GM21825 (cell line): ENCODE data around the gene COQ7.

Experiments
- ATAC-seq: cut with Tn5 transposase; IDR thresholded peaks from one replicate; pipeline ENCODE4 v1.9.1; 2021; ENCODE audit warnings: mild to moderate bottlenecking, moderate library complexity; ENCODE audit not compliant: unreplicated experiment

Gene COQ7

DNA sequence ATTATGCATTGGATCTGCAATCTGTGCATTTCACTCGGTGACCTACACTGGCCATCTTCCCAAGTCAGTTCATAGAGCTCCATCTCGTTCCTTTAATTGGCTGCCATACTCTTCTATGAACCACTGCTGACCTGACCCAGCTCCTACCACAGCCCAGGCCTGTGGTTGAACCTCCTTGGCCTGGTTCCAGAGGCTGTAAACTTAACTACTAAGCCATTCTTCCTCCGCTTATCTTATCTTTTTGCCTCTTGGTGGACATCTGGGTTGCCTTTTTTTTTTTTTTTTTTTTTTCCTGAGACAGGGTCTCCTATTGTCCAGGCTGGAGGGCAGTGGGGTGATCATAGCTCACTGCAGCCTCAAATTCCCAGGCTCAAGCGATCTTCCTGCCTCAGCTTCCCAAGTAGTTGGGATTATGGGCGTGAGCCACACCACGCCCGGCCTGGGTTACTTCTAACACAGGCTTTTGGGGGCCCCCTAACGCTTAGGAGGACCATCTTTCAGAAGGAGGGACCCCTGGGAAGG, 18.3 kb downstream of the COQ7 start:
- no peak for ATAC-seq

DNA sequence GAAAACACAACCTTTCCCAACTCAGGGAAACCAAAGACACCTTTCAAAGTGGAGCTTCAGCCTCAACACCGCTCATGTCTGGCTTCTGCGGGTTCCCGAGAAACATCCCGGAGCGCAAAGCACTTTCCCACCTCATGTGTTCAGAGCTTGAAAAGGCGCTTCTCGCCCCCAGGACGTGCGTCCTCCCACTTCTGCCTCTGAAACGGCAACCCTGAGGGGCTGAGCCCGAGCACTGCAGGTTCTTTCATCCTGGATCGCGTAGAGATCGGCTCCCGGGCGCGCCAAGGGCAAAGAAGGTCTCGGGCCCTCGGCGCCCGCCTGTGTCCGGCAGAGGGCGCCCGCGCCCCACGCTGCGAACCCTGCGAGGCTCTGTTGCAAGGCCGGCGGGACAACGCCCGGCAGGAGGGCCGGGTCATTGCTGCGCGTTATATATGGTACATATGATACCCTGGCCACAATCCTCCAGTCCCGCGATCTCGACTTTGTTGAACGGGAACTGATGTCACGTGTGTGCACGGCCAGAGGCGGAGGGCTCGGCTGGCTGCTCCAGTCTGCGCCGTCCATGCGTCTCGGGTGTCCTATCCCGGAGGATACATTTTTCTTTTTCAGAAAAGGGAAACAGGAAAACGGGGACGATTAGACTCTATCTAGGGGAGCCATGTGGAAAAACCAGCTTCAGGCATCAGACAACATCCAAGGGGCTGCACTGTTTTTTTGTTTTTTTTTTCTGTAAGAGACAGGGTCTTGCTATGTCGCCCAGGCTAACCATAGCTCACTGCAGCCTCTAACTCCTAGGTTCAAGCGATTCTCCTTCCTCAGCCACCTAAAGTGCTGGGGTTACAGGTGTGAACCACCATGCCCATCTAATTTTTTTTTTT, 19.1 kb downstream of the COQ7 start:
- peak; percentile 81 for ATAC-seq

DNA sequence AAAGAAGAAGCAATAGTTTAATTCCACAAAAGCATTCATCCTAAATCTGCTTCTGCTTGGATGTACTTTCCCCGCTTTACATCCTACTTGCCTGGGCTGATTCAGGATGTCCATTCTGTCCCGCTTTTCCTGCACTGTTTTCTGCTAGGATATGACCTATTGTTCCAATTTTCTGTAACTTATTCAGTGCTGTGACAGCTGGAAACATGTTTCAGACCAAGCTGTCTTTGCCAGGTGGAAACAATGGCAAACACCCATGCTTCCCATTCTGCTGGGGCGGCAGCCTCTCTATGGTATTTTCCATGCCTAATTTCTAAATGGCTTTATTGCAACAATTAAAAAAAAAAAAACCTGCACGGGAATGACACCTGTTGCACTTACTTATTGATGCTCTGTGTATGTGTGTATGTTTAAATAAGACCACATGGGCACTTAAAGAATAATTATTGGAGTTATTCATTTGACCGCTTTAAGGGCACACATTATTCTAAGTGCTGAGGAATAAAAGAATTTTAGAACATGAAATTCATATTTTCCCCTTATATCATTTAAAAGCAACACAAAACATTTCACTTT, 21.0 kb downstream of the COQ7 start:
- ATAC-seq, result no peak

DNA sequence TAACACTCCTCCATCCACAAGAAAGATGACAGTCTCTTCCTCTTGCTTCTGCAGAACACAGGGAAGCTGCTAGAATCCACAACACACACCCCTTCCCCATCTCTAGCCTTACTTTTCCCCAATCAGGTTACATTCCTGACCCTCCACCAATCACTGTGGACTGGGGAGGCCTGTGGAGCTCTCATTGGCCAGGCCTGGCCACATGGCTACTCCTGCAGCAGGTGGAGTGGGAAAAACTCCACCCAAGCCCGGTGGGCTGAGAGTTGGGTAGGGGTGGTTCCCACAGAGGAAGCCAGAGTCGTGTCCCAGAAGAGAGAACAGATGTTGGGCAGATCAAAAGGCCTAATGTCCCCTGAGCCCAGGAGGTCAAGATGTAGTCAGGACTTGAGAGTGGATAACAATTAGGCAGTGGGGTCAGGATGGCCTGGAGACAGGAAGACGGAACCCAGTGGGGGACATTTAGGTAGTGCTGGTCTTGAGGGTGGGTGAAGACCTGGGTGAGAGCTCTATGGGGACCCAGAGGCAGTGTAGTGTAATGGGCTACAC, 22.1 kb downstream of the COQ7 start:
- no peak for ATAC-seq

DNA sequence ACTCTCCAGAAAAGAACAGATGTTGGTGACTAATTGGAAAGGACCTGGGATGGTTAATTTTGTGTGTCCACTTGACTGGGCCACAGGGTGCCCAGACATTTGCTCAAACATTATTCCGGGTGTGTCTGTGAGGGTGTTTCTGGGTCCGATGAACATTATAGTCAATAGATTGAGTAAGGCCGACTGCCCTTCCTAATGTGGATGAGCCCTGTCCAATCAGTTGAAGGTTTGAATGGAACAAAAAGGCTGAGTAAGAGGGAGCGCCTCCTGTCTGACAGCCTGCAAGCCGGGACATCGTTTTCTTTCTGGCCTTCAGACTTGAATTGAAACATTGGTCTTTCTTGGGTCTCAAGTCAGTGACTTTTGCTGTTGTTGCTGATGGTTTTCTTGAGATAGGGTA, 23.5 kb downstream of the COQ7 start:
- no peak for ATAC-seq

DNA sequence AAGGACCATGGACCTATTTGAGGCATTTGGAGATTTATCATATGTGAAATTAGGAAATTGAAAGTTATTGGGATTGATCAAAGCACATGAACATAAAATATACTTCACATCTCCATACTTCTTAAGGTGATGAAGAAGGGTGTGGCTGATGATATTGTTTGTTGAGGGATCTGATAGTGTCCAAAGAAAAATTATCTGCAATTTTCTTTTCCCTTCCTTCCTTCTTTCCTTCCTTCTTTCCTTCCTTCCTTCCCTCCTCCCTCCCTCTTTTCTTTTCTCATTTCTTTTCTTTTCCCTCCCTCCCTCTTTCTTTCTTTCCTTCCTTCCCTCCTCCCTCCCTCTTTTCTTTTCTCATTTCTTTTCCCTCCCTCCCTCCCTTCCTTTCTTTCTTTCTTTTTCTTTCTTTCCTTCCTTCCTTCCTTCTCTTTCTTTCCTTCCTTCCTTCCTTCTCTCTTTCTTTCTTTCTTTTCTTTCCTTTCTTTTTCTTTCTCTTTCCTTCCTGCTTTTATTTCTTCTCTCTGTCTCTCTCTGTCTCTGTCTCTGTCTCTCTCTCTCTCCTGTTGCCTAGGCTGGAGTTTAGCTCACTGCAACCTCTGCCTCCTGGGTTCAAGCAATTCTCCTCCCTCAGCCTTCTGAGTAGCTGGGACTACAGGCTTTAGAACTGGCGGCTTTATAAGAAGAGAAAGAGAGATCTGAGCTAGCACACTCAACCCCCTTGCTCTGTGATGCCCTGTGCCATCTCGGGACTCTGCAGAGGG, 25.4 kb downstream of the COQ7 start:
- no peak for ATAC-seq

DNA sequence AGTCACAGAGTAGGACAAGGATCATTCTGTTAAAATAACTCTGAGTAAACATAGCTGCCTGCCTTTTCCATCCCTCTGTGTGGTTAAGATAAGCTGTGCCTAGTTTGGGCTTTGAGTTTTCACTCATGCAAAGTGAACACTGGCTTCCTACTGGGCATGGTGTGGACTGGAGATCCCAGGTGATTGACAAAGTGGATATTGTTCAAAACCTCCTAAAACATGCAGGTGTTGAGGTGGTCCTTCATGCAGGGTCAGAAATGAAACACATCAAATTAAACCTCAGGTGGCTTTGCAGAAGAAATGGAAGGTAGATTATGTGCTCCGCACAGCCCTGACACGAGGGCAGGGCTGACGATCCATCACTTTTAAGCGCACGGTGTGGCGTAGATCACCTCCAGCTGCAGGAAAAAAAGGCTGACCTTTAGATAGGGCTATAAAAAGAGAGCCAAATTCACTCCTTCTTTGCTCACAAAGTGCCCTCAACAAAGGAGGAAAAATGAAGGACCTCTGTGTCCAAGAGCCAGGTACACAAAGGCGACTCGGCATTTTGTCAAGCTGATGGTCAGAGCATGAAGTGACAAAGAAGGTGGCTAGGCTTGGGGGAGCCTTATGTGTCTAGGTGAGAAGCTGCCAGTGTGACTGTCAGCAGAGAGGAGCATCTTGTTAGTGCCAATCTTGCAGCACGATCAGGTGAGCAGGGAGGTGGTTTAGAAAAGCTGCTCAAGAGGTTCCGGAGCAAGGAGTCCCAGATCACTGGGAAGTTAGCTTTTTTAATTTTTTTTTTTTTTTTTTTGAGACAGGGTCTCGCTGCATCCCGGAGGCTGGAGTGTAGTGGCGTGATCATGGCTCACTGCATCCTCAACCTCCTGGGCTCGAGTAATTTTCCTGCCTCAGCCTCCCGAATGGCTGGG, 26.5 kb downstream of the COQ7 start:
- ATAC-seq, result no peak

DNA sequence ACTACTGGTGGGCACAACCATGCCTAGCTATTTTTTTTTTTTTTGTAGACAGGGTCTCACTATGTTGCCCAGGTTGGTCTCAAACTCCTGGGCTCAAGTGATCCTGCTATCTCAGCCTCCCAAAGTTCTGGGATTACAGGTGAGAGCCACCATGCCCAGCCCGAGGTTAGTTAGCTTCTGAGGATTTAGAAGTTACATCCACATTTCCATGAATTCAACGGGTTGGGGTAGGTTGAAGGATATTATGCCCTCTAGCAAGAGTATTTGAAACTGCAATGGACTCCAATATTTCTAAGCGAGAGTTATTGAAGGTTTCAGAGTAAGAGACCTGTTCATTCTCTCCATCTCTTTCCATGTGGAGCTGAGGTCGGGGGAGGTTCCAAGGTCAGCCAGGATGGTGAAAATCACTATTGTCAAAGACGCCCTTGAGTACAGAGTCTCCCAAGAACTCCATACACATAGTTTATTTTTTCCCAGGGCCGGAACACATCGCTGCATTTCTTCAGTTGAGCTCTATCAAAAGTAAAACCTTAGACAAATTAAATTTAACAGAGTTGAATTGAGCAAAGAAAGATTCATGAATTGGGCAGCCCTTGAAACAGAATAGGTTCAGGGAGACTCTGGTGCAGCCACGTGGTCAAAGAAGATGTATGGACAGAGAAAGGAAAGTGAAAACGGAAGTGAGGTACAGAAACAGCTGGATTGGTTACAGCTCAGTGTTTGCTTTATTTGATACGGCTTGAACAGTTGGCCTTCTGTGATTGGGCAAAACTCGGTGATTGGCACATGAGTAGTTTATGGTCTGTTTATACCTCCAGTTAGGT, 27.3 kb downstream of the COQ7 start:
- ATAC-seq, result no peak

DNA sequence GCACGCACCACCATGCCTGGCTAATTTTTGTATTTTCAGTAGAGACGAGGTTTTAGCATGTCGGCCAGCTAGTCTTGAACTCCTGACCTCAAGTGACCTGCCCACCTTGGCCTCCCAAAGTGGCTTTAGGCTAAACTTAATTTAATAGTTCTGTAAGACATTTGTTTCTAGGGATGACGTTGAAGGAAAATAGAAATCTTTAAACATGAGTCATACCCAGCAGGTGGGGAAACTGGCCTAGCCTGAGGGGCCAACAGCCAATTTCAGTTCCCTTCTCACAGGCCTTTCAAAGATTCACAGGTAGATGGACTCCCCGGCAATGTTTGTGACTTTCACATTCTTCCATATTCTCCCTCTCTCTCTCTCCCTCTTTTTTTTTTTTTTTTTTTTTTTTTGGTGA, 28.2 kb downstream of the COQ7 start:
- ATAC-seq, result no peak

DNA sequence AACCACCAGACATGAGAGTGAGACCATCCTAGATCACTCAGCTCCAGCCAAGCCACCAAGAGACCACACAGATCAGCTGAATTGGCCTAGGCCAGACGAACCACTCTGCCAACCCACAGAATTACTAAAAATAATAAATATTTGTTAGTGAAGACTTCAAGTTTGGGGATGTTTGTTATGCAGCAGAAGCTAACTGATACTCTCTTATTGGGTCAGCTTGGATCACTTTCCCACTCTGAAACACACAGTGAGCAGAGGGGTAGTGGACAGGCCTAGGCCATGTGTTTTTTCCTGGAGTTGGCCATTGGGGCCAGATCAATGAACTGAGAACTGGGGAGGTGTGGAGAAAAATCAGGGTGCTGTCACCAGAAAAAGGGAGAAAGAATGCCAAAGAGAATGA, 30.8 kb downstream of the COQ7 start:
- no peak for ATAC-seq

DNA sequence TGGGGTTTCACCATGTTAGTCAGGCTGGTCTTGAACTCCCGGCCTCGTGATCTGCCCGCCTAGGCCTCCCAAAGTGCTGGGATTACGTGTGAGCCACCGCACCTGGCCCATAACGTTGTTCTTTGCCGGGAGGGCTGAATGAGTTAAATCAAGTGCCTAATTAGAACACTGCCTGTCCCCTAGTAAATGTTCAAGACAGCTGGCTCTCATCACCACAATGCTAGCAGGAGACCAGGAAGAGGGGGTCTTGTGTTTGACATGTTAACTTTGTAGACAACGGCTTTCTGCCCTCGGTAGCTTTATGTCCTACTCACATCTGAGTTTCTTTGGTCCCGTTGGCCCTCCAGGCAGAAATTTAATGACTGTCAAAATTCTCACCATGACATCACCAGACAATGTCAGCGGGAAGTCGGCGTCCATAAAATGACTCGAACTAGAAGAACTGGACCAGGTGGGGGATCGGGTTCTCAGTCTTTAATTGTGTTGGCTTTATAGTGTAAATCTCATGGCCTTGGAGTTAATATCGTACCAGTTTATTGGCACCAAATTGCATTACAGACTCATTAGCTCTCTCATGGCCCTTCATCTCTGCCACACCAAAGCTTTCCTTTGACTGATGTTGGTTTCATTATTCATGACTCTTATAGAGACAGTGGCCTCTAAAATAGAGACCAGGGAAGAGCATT, 34.9 kb downstream of the COQ7 start:
- ATAC-seq, result no peak

DNA sequence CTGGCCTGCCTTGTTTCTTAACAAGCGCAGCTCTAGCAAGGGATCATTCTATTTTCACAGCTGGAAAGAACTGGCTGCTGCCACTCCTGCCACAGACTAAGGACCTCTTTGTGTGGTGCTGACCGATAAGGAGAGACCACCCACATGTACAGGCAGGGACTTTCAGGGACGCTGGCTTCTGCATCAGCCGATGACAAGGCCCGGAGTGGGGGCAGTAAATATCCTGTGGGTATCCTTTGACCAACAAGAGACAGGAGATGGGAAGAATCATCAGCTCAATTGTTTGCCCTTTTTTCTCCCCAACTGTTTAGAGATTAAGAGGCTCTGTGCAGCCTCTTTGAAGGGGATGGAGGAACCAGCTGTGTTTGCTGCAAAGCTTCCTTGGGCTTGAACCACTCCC, 37.2 kb downstream of the COQ7 start:
- ATAC-seq, result no peak

DNA sequence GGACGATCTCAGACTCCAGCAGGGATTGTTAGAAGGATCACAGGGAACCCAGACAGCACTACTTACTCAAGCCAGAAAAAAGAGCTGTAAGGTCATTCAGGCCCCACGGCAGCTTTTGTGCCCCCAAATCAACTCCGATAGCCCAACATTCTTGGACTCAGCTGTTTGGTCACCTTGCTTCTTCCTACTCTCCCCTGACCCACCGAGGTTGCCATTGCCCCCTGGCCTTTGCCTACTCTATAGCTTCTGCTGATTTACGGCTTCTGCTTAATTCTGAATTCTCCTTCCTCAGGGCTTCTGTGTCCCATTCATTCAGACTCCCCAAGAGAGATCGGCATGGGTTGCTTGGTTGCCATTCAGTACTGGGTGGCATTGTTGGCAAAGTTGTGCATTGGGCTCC, 37.7 kb downstream of the COQ7 start:
- ATAC-seq, result no peak

DNA sequence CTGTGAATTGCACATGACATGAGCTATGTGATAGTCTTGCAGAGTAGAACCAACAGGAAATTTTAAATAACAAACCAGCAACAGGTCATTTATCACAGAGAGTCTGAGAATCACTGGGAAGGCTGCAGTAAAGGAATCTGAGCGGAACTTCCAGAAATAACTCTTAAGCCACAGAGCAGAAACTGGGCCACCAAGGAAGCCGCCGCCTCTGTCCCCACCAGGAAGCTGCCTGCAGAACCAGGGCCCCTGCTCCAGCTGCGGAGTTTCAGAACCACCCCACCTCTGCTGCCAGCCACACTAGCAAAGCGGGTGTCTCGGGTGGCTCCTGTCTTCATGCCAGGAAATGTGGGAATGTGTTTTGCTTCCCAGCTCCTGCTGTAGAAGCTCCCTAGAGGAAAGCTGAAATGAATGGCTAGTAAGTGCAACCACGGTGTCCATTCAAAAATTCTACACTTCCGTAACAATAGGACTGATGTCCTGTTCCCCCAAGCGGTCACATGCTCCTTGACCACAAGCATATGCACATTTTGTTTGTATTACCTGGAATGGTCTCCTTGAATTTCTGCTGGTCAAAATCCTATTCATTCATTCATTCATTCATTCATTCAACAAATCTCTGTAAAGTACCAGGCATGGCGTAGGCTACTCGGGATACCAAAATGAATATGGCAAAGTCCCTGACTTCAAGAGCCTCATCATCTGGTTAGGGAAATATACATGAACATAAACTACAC, 38.6 kb downstream of the COQ7 start:
- ATAC-seq, result no peak

DNA sequence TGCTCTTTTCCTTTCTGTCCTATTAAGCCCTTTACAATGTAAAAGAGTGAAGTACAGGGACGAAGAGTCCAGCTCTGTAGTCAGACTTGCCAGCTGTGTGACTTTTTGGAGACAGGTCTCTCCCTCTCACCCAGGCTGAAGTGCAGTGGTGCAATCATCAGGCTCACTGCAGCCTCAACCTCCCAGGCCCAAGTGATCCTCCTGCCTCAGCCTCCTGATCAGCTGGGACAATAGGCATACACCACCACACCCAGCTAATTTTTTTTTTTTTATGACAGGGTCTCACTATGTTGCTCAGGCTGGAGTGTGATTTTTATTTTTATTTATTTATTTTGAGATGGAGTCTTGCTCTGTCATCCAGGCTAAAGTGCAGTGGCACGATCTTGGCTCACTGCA, 39.2 kb downstream of the COQ7 start:
- no peak for ATAC-seq

DNA sequence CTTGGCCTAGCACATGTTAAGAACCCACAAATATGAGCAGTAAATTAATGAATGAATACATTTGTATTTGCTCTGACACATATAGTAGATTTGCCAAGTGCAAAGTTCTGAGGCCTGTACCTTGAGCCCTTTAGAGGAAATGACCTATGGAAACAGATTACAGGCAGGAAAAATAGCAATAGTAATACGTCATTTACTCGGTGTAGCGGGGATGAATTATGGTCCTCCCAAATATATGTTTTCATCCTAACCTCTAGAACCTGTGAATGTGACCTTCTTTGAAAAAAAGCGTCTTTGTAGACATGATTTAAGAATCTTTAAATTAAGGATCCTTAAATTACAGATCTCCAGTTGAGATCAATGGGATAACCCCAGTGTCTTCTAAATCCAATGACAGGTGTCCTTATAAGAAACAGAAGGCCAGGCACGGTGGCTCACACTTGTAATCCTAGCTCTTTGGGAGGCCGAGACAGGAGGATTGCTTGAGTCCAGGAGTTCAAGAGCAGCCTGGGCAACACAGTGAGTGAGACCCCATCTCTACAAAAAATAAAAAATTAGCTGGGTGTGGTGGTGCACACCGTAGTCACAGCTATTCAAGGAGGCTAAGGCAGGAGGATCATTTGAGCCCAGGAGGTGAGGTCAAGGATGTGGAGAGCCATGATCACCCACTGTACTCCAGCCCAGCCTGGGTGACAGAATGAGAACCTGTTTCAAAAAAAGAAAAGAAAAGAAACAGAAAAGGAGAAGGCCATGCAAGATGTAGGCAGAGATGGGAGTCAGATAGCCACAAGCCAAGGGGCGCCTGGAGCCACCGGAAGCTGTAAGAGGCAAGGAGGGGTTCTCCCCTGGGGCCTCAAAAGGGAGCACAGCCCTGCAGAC, 41.2 kb downstream of the COQ7 start:
- no peak for ATAC-seq

DNA sequence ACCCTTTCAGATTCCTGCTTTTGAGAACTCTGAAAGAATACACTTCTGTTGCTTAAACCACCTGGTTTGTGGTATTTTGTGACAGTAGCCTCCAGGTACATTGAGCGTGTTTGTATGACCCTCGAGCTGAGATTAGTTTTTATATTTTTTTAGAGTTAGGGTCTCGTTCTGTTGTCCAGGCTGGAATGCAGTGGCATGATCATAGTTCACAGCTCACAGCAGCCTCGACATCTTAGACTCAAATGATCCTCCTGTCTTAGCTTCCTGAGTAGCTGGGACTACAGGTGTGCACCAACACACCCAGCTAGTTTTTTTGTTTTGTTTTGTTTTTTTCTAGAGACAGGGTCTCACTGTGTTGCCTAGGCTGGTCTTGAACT, 41.9 kb downstream of the COQ7 start:
- no peak for ATAC-seq
